H1 (cell line): ENCODE results near the gene KAT8. TPM values are rescaled to one million over a fixed set of nuclear protein-coding genes. Genes with fewer than 3 reads are reported as not detected.

Experiments
- CTCF ChIA-PET: fragments of 300-600 bp; sonication (Branson Sonifier 250); formaldehyde crosslinking; loops from one replicate; lab custom pipeline; 2021; ENCODE audit not compliant: partially characterized antibody; lab: Charles Lee
- POLR2A ChIA-PET: fragments of 300-600 bp; sonication (Branson Sonifier 250); formaldehyde crosslinking; loops from one replicate; lab custom pipeline; 2021; ENCODE audit warnings: inconsistent platforms; ENCODE audit not compliant: partially characterized antibody; lab: Charles Lee
- DNase-seq, 2 experiments: peaks; one replicate each; pipeline versions ENCODE4 v3.0.0 to v3.0.0-alpha.2; 2010 to 2022; ENCODE audit warnings: low spot score in 2 of 2, low read depth in 1 of 2, mixed read lengths in 1 of 2
- FAIRE-seq: peaks from 2 replicates; lab custom pipeline; 2011; peaks lifted over from hg19 to GRCh38; lab: Jason Lieb, UNC
- H2AFZ ChIP-seq: 2 replicates; pipeline ENCODE4 v1.8.1; 2012; ENCODE audit warnings: low read length, inconsistent platforms
- H2AK5ac ChIP-seq: 2 replicates; pipeline ENCODE4 v1.6.1; 2013; ENCODE audit warnings: low read depth, low read length
- H2BK120ac ChIP-seq: replicated peaks from 2 replicates; pipeline ENCODE3; 2013; ENCODE audit warnings: low read depth, low read length, inconsistent platforms
- H2BK12ac ChIP-seq: 2 replicates; pipeline ENCODE4 v1.6.1; 2013; ENCODE audit warnings: low read depth, low read length
- H2BK15ac ChIP-seq: 2 replicates; pipeline ENCODE4 v1.6.1; 2013; ENCODE audit warnings: low read length
- H2BK20ac ChIP-seq: 2 replicates; pipeline ENCODE4 v1.6.1; 2013; ENCODE audit warnings: low read length
- H2BK5ac ChIP-seq: 2 replicates; pipeline ENCODE4 v1.6.1; 2013; ENCODE audit warnings: low read depth, low read length
- H3K14ac ChIP-seq: 2 replicates; pipeline ENCODE4 v1.6.1; 2013; ENCODE audit warnings: inconsistent platforms; ENCODE audit not compliant: insufficient read length
- H3K18ac ChIP-seq: 2 replicates; pipeline ENCODE4 v1.6.1; 2013; ENCODE audit warnings: low read length; ENCODE audit errors: extremely low read depth
- H3K23ac ChIP-seq: 2 replicates; pipeline ENCODE4 v1.6.1; 2013; ENCODE audit warnings: inconsistent platforms; ENCODE audit not compliant: insufficient read length
- H3K23me2 ChIP-seq: 2 replicates; pipeline ENCODE4 v1.6.1; 2013; ENCODE audit warnings: low read depth, low read length
- H3K27ac ChIP-seq: 2 replicates; pipeline ENCODE4 v1.6.1; 2011; ENCODE audit warnings: low read depth, low read length, inconsistent platforms
- H3K27me3 ChIP-seq, 4 experiments: replicated peaks in 1 of 4; 1 replicate in 1 of 4; 2 replicates in 3 of 4; pipeline versions ENCODE4 v1.6.1 to v1.8.1; 2011 to 2013; ENCODE audit warnings: low read length in 3 of 4, mild to moderate bottlenecking in 3 of 4, inconsistent platforms in 2 of 4, mixed read lengths in 2 of 4, moderate library complexity in 1 of 4; ENCODE audit not compliant: control insufficient read depth in 3 of 4, insufficient read depth in 3 of 4; ENCODE audit errors: extremely low read depth in 1 of 4
- H3K36me3 ChIP-seq, 4 experiments: 2 replicates each; pipeline versions ENCODE4 v1.6.1 to v1.8.1; 2011 to 2013; ENCODE audit warnings: mild to moderate bottlenecking in 4 of 4, low read length in 3 of 4, moderate library complexity in 2 of 4, control low read depth in 1 of 4, inconsistent platforms in 1 of 4; ENCODE audit not compliant: insufficient read depth in 4 of 4, control insufficient read depth in 2 of 4
- H3K4ac ChIP-seq: replicated peaks from 2 replicates; pipeline ENCODE3; 2013; ENCODE audit warnings: low read length, low read depth, mixed read lengths, inconsistent platforms; ENCODE audit not compliant: insufficient read length
- H3K4me1 ChIP-seq, 4 experiments: replicated peaks in 1 of 4; 1 replicate in 1 of 4; 2 replicates in 3 of 4; pipeline versions ENCODE4 v1.6.1 to v1.8.1; 2011 to 2013; ENCODE audit warnings: low read length in 3 of 4, inconsistent platforms in 2 of 4, mixed read lengths in 1 of 4; ENCODE audit not compliant: insufficient read depth in 4 of 4, control insufficient read depth in 3 of 4
- H3K4me2 ChIP-seq, 2 experiments: 2 replicates each; pipeline versions ENCODE4 v1.6.1 to v1.8.1; 2011 to 2013; ENCODE audit warnings: low read depth in 2 of 2, low read length in 2 of 2, control low read depth in 1 of 2, inconsistent platforms in 1 of 2, mild to moderate bottlenecking in 1 of 2; ENCODE audit not compliant: insufficient read depth in 1 of 2
- H3K4me3 ChIP-seq, 4 experiments: fragments of 200-600, 300-600 bp in 1 of 4; sonication (generic), shearing (Covaris generic), sonication (Bioruptor Twin) in 1 of 4; 2 replicates each; pipeline versions ENCODE4 v1.5.1 to v1.8.1; 2011 to 2016; ENCODE audit warnings: low read length in 4 of 4, low read depth in 3 of 4, control low read depth in 2 of 4, inconsistent platforms in 2 of 4, mild to moderate bottlenecking in 2 of 4, mixed read lengths in 1 of 4, moderate library complexity in 1 of 4; ENCODE audit not compliant: insufficient read depth in 2 of 4; ENCODE audit errors: extremely low read depth in 1 of 4
- H3K56ac ChIP-seq: replicated peaks from 2 replicates; pipeline ENCODE3; 2013; ENCODE audit warnings: low read depth, mild to moderate bottlenecking, mixed read lengths, low read length, inconsistent platforms; ENCODE audit not compliant: insufficient read length
- H3K79me1 ChIP-seq: 2 replicates; pipeline ENCODE4 v1.6.1; 2013; ENCODE audit warnings: low read depth, low read length, control low read depth
- H3K79me2 ChIP-seq, 2 experiments: 2 replicates each; pipeline versions ENCODE4 v1.6.1 to v1.8.1; 2012 to 2013; ENCODE audit warnings: low read length in 2 of 2, mild to moderate bottlenecking in 2 of 2, inconsistent platforms in 1 of 2; ENCODE audit not compliant: insufficient read depth in 2 of 2, control insufficient read depth in 1 of 2
- H3K9ac ChIP-seq, 4 experiments: replicated peaks in 1 of 4; 1 replicate in 1 of 4; 2 replicates in 3 of 4; pipeline versions ENCODE4 v1.6.1 to v1.8.1; 2011 to 2013; ENCODE audit warnings: low read depth in 3 of 4, low read length in 3 of 4, control low read depth in 2 of 4, mild to moderate bottlenecking in 2 of 4, moderate library complexity in 2 of 4, inconsistent platforms in 1 of 4; ENCODE audit errors: extremely low read depth in 1 of 4
- H3K9me3 ChIP-seq, 2 experiments: 2 replicates each; pipeline versions ENCODE4 v1.6.1 to v1.8.1; 2012 to 2013; ENCODE audit warnings: mild to moderate bottlenecking in 2 of 2, moderate library complexity in 2 of 2, control low read depth in 1 of 2, inconsistent platforms in 1 of 2, low read depth in 1 of 2, low read length in 1 of 2, mixed read lengths in 1 of 2; ENCODE audit not compliant: insufficient read depth in 2 of 2
- H4K20me1 ChIP-seq, 2 experiments: replicated peaks in 1 of 2; 2 replicates each; pipeline versions ENCODE3 to v1.8.1; 2011 to 2013; ENCODE audit warnings: inconsistent platforms in 2 of 2, low read length in 2 of 2, mild to moderate bottlenecking in 1 of 2; ENCODE audit not compliant: insufficient read depth in 2 of 2, control insufficient read depth in 1 of 2
- H4K5ac ChIP-seq: 2 replicates; pipeline ENCODE4 v1.6.1; 2013; ENCODE audit warnings: low read length, low read depth, mixed read lengths, inconsistent platforms; ENCODE audit not compliant: insufficient read length
- H4K8ac ChIP-seq: 2 replicates; pipeline ENCODE4 v1.8.0; 2013; ENCODE audit warnings: mild to moderate bottlenecking, moderate library complexity, low read length, inconsistent platforms; ENCODE audit not compliant: insufficient read depth; ENCODE audit errors: extremely low read depth
- H4K91ac ChIP-seq: replicated peaks from 2 replicates; pipeline ENCODE3; 2013; ENCODE audit warnings: low read length, mixed read lengths, inconsistent platforms; ENCODE audit not compliant: insufficient read length
- POLR2A ChIP-seq, 2 experiments: IDR thresholded peaks; 1 replicate in 1 of 2; 2 replicates in 1 of 2; pipeline ENCODE4 v1.6.1; 2011; ENCODE audit warnings: low read depth in 2 of 2, low read length in 2 of 2, mild to moderate bottlenecking in 2 of 2; ENCODE audit errors: control extremely low read depth in 1 of 2
- RAD21 ChIP-seq, 2 experiments: IDR thresholded peaks in 1 of 2; conservative IDR thresholded peaks in 1 of 2; 2 replicates each; pipeline ENCODE4 v1.6.1; 2011; ENCODE audit warnings: low read depth in 2 of 2, low read length in 2 of 2, improper control_type of control experiment in 1 of 2, inconsistent platforms in 1 of 2, mild to moderate bottlenecking in 1 of 2, moderate library complexity in 1 of 2
- RNF2 ChIP-seq: fragments of 200-900, 300-1000 bp; sonication (generic); IDR thresholded peaks from 2 replicates; pipeline ENCODE4 v1.7.1; 2016; ENCODE audit warnings: borderline replicate concordance, low read depth, mild to moderate bottlenecking, antibody characterized with exemption, low read length; ENCODE audit not compliant: poor library complexity, severe bottlenecking; ENCODE audit errors: missing control alignments
- WGBS, 2 experiments: shearing (Covaris generic) in 1 of 2; methylation state at CpG; one replicate each; pipeline versions ENCODE4 v1.1.6 to v1.1.7; 2013 to 2015; ENCODE audit warnings: low lambda C conversion rate in 2 of 2, mixed read lengths in 2 of 2, inconsistent platforms in 1 of 2, low coverage in 1 of 2, missing lambda C conversion rate in 1 of 2; ENCODE audit not compliant: insufficient replicate concordance in 2 of 2, insufficient coverage in 1 of 2, insufficient read length in 1 of 2; ENCODE audit errors: extremely low coverage in 1 of 2, missing lambda C conversion rate in 1 of 2; 5-methylcytosine and 5-hydroxymethylcytosine counted together
- polyA plus RNA-seq, 7 experiments: library from polyadenylated mRNA; depleted of rRNA in 3 of 7; stranded (reverse) in 5 of 7; unstranded in 2 of 7; fragments of >200 nt in 5 of 7; fragments of 200-250 nt in 2 of 7; gene quantifications; 1 replicate in 5 of 7; 2 replicates in 1 of 7; 4 replicates in 1 of 7; pipeline versions ENCODE4 v1.2.1 to v1.2.3, GENCODE V29; 2011 to 2013; ENCODE audit warnings: missing spikeins in 2 of 7, mixed read lengths in 2 of 7
- total RNA-seq: library from RNA; stranded (reverse); fragmentation: NEBNext Ultra II Directional; extraction: Animal tissue kit (Norgen Biotek cat#: 25700); gene quantifications from 2 replicates; pipeline ENCODE4 v1.2.1, GENCODE V29; 2021

KAT8 gene
- total and polyA plus RNA-seq, 2 of the 8 experiments (the other 6 are each of a cell fraction or from before 2014, with no cell fraction given), result 52.6 to 61.6 TPM

DNA sequence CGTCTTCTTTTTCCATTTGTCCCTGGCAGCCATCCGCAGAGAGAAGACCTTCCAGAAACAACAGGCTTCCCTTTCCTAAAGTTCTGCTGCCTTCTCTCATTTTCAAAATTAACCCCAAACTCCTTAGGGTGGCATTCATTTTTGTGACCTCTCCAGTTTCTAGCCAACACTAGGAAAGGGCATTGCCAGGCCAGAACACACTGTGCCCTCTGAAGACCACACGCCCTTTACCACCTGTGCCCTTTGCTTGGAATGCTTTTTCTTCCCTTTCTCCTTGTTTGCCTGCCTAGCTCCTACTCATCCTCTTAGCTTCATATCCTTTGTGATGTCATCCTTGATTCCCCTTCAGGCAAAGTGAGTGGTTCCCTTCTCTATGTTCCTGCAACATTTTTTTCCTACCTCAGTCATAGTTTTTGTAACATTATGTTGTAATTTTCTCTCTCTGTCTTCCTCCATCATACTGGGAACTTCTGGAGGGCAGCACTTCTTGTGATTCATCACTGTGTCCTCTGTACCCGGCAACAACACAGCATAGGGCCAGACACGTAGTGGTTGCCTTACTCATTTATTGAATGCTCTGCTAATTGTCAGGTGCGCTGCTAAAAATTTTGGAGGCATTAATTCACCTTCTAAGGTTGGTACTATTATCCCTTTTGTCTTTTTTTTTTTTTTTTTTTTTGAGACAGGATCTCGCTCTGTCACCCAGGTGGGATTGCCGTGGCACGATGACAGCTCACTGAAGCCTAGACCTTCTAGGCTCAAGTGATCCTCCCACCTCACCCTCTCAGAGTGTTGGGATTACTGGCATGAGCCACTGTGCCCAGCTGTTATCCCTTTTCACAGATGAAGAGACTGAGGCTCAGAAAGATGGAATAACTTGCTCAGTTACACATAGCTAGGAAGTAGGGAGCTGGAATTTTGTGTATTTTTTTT, 1.0 kb downstream of the KAT8 start:
- no peak overlapping the region for H2BK120ac ChIP-seq
- H4K20me1 ChIP-seq, result peaks cover 0 to 5% of the 10 kb centered on the region in 2 experiments
- H2AFZ ChIP-seq, result no peak overlapping the region
- DNase-seq (no peak), FAIRE-seq (no peak)
- H3K18ac ChIP-seq, result no peak overlapping the region
- H2BK20ac ChIP-seq, result no peak overlapping the region
- no peak overlapping the region for H4K8ac ChIP-seq
- H3K27me3 ChIP-seq, result no peaks in the 10 kb centered on the region
- no peak overlapping the region for H2AK5ac ChIP-seq
- H2BK12ac ChIP-seq, result no peak overlapping the region
- H3K79me2 ChIP-seq, result peaks cover 3 to 19% of the 10 kb centered on the region in 2 experiments; a peak in 3 of 4 replicates
- H2BK15ac ChIP-seq, result no peak overlapping the region
- H3K36me3 ChIP-seq, result peaks cover 16 to 26% (median 20%) of the 10 kb centered on the region in 4 experiments
- peak overlapping the region; percentile 70 to 96 (median 90) for H3K4me3 ChIP-seq
- ChIA-PET POLR2A (interaction anchor here (0.6 to 34.9 kb wide), 23 partner anchors 3 to 177 kb away, joined by 3 to 713 read pairs (median 5); partner anchors contain the start of genes BCKDK, FUS, HSD3B7 and KAT8), CTCF (interaction anchor here (0.7 to 1.7 kb wide), 8 partner anchors 9 to 177 kb away, joined by 3 to 6 read pairs (median 3); no protein-coding TSS in a partner anchor)
- no peak overlapping the region for H4K5ac ChIP-seq
- WGBS, 2 experiments, result 71% methylated on average over 8 of the region's 9 CpGs; no CpG with 5 or more reads in 1 of the 2 experiments
- H3K9ac ChIP-seq, result peak overlapping the region; percentile 51 to 92 (median 71)
- H3K56ac ChIP-seq, result no peak overlapping the region
- peaks cover 0 to 4% (median 2%) of the 10 kb centered on the region in 4 experiments; a peak in 3 of 7 replicates for H3K4me1 ChIP-seq
- no peak overlapping the region for H3K4ac ChIP-seq
- peak overlapping the region; percentile 94 to 98 for H3K4me2 ChIP-seq
- no peaks in the 10 kb centered on the region for H3K9me3 ChIP-seq
- H3K23ac ChIP-seq, result no peak overlapping the region
- no peak overlapping the region for H3K14ac ChIP-seq
- peaks cover 8% of the 10 kb centered on the region for H3K79me1 ChIP-seq
- H3K27ac ChIP-seq, result no peak overlapping the region
- H4K91ac ChIP-seq, result no peak overlapping the region
- H3K23me2 ChIP-seq, result peaks cover 6% of the 10 kb centered on the region
- peak in 1 of 2 experiments; percentile 40; a peak in 1 of 3 replicates for TF ChIP-seq POLR2A (IDR thresholded peaks at IDR 0.05; ENCODE audit: control extremely low read depth in 1 of 2, low read depth in 2 of 2, low read length in 2 of 2)
- no peak for TF ChIP-seq RAD21 (IDR thresholded peaks at IDR 0.05 in 1 of 2, conservative IDR thresholded peaks at IDR 0.05 in 1 of 2; ENCODE audit: low read depth in 2 of 2, low read length in 2 of 2)
- TF ChIP-seq RNF2, result no peak
- peak overlapping the region; percentile 79 for H2BK5ac ChIP-seq
